ENCODE measurements around the gene KLK1. TPM values are rescaled to one million over a fixed set of nuclear protein-coding genes. Genes with fewer than 3 reads are reported as not detected.

The KLK1 gene
- total and polyA plus RNA-seq, 4 donors: 0.25 to 0.92 (median 0.83) TPM; not detected in 1

GRCh38 chr19:50804420-50805272 is 18.9 kb downstream of the KLK1 start:
- Histone ChIP-seq H3K27me3 (ENCODE audit: control insufficient read depth in 3 of 3, insufficient read depth in 3 of 3, low read length in 2 of 3) (no peaks in the 10 kb centered on the region), H3K4me1 (ENCODE audit: control insufficient read depth in 5 of 5, insufficient read depth in 5 of 5, low read length in 5 of 5) (peaks cover 2 to 14% (median 11%) of the 10 kb centered on the region in 5 donors), H3K27ac (ENCODE audit: low read depth in 1 of 2, low read length in 1 of 2) (peak overlapping the region; percentile 82 to 94), H3K9me3 (ENCODE audit: control insufficient read depth in 4 of 4, insufficient read depth in 3 of 4, low read length in 3 of 4) (no peaks in the 10 kb centered on the region), H3K9ac (ENCODE audit: insufficient read depth in 1 of 2, low read length in 2 of 2) (peak overlapping the region; percentile 88 to 100), H3K4me3 (peak overlapping the region; percentile 99), H3K36me3 (ENCODE audit: control insufficient read depth in 4 of 4, insufficient read depth in 4 of 4, low read length in 4 of 4) (peaks cover 0 to 11% (median 4%) of the 10 kb centered on the region in 4 donors)
- ATAC-seq (ENCODE audit: insufficient read depth, low FRiP score) (peak; percentile 99), DNase-seq (peak; percentile 99 to 100 (median 100))
- no peak for TF ChIP-seq CTCF (IDR thresholded peaks at IDR 0.05; ENCODE audit: control extremely low read depth, extremely low read depth)
- 0 to 1% methylated on average over 62 of the region's 62 CpGs for WGBS, 2 donors

GRCh38 chr19:50803633-50804419 is 19.8 kb downstream of the KLK1 start:
- peaks cover 0 to 11% (median 5%) of the 10 kb centered on the region in 4 donors for H3K36me3 ChIP-seq (ENCODE audit: control insufficient read depth in 4 of 4, insufficient read depth in 4 of 4, low read length in 4 of 4)
- DNase-seq (peak in 1 of 3 donors; percentile 29), ATAC-seq (ENCODE audit: insufficient read depth, low FRiP score) (no peak)
- H3K9me3 ChIP-seq (ENCODE audit: control insufficient read depth in 4 of 4, insufficient read depth in 3 of 4, low read length in 3 of 4): no peaks in the 10 kb centered on the region
- H3K4me1 ChIP-seq (ENCODE audit: control insufficient read depth in 5 of 5, insufficient read depth in 5 of 5, low read length in 5 of 5): peaks cover 2 to 14% (median 11%) of the 10 kb centered on the region in 5 donors
- WGBS, 2 donors: 1% methylated on average over 40 of the region's 40 CpGs
- peak overlapping the region; percentile 99 for H3K4me3 ChIP-seq
- H3K27me3 ChIP-seq (ENCODE audit: control insufficient read depth in 3 of 3, insufficient read depth in 3 of 3, low read length in 2 of 3): no peaks in the 10 kb centered on the region
- TF ChIP-seq CTCF (IDR thresholded peaks at IDR 0.05; ENCODE audit: control extremely low read depth, extremely low read depth): no peak
- peak overlapping the region; percentile 82 to 94 for H3K27ac ChIP-seq (ENCODE audit: low read depth in 1 of 2, low read length in 1 of 2)
- H3K9ac ChIP-seq (ENCODE audit: insufficient read depth in 1 of 2, low read length in 2 of 2): peak overlapping the region; percentile 85 to 100

GRCh38 chr19:50801107-50801506 is 22.5 kb downstream of the KLK1 start:
- DNase-seq (no peak), ATAC-seq (ENCODE audit: insufficient read depth, low FRiP score) (no peak)
- Histone ChIP-seq H3K27me3 (ENCODE audit: control insufficient read depth in 3 of 3, insufficient read depth in 3 of 3, low read length in 2 of 3) (no peaks in the 10 kb centered on the region), H3K27ac (ENCODE audit: low read depth in 1 of 2, low read length in 1 of 2) (no peak overlapping the region), H3K36me3 (ENCODE audit: control insufficient read depth in 4 of 4, insufficient read depth in 4 of 4, low read length in 4 of 4) (peaks cover 4 to 26% (median 18%) of the 10 kb centered on the region in 4 donors), H3K4me1 (ENCODE audit: control insufficient read depth in 5 of 5, insufficient read depth in 5 of 5, low read length in 5 of 5) (peaks cover 2 to 14% (median 11%) of the 10 kb centered on the region in 5 donors), H3K9ac (ENCODE audit: insufficient read depth in 1 of 2, low read length in 2 of 2) (no peak overlapping the region), H3K4me3 (no peak overlapping the region), H3K9me3 (ENCODE audit: control insufficient read depth in 4 of 4, insufficient read depth in 3 of 4, low read length in 3 of 4) (no peaks in the 10 kb centered on the region)
- 85 to 90% methylated on average over 8 of the region's 8 CpGs for WGBS, 2 donors
- TF ChIP-seq CTCF (IDR thresholded peaks at IDR 0.05; ENCODE audit: control extremely low read depth, extremely low read depth): no peak

Measured in lung (tissue), 12 donors.